ENCODE data around the gene LRRC57.

LRRC57 gene

GRCh38 chr15:42511007-42511391 lies 37.6 kb downstream of the LRRC57 start:
- peaks cover 12% of the 10 kb centered on the region; the same call in 1 of the 2 replicates for H3K36me3 ChIP-seq (ENCODE audit: low read length)
- H3K79me2 ChIP-seq (ENCODE audit: insufficient read depth, low read length): peaks cover 14% of the 10 kb centered on the region; the same call in 1 of the 2 replicates
- no peak overlapping the region for H3K4me2 ChIP-seq (ENCODE audit: low read depth, low read length, poor library complexity, severe bottlenecking)
- TF ChIP-seq, protein P1, sequence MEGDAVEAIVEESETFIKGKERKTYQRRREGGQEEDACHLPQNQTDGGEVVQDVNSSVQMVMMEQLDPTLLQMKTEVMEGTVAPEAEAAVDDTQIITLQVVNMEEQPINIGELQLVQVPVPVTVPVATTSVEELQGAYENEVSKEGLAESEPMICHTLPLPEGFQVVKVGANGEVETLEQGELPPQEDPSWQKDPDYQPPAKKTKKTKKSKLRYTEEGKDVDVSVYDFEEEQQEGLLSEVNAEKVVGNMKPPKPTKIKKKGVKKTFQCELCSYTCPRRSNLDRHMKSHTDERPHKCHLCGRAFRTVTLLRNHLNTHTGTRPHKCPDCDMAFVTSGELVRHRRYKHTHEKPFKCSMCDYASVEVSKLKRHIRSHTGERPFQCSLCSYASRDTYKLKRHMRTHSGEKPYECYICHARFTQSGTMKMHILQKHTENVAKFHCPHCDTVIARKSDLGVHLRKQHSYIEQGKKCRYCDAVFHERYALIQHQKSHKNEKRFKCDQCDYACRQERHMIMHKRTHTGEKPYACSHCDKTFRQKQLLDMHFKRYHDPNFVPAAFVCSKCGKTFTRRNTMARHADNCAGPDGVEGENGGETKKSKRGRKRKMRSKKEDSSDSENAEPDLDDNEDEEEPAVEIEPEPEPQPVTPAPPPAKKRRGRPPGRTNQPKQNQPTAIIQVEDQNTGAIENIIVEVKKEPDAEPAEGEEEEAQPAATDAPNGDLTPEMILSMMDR (IDR thresholded peaks at IDR 0.05; ENCODE audit: insufficient read depth, low read length, poor library complexity, severe bottlenecking): no peak
- no peak for TF ChIP-seq EZH2phosphoT487 (conservative IDR thresholded peaks at IDR 0.05; ENCODE audit: low read length)
- no peak overlapping the region for H3K9ac ChIP-seq (ENCODE audit: low read length)
- H3K9me2 ChIP-seq (replicated peaks; ENCODE audit: insufficient read depth, low read length): no peaks in the 10 kb centered on the region
- 0 out of 2 replicates have a peak, but pooled peaks cover 3% of the 10 kb centered on the region for H3F3A ChIP-seq (ENCODE audit: insufficient read depth)
- no peak overlapping the region for H2AFZ ChIP-seq (ENCODE audit: low read depth, low read length, severe bottlenecking)
- no peaks in the 10 kb centered on the region for H3K27me3 ChIP-seq (ENCODE audit: low read length)
- no peak overlapping the region for H3K27ac ChIP-seq (ENCODE audit: low read depth, low read length)
- no peaks in the 10 kb centered on the region for H3K9me3 ChIP-seq (ENCODE audit: insufficient read depth, low read length)
- 0 out of 2 replicates have a peak, but pooled peaks cover 4% of the 10 kb centered on the region for H4K20me1 ChIP-seq (ENCODE audit: low read depth, low read length)
- H3K4me3 ChIP-seq (ENCODE audit: insufficient read depth, low read length, poor library complexity, severe bottlenecking): no peak overlapping the region

GRCh38 chr15:42510258-42511006 lies 38.2 kb downstream of the LRRC57 start:
- H3K27me3 ChIP-seq (ENCODE audit: low read length): no peaks in the 10 kb centered on the region
- TF ChIP-seq EZH2phosphoT487 (conservative IDR thresholded peaks at IDR 0.05; ENCODE audit: low read length): no peak
- TF ChIP-seq, protein P1 (IDR thresholded peaks at IDR 0.05; ENCODE audit: insufficient read depth, low read length, poor library complexity, severe bottlenecking): no peak
- H3K9me2 ChIP-seq (replicated peaks; ENCODE audit: insufficient read depth, low read length): no peaks in the 10 kb centered on the region
- H4K20me1 ChIP-seq (ENCODE audit: low read depth, low read length): 0 out of 2 replicates have a peak, but pooled peaks cover 4% of the 10 kb centered on the region
- no peak overlapping the region for H3K4me2 ChIP-seq (ENCODE audit: low read depth, low read length, poor library complexity, severe bottlenecking)
- H3K9ac ChIP-seq (ENCODE audit: low read length): no peak overlapping the region
- H3K4me3 ChIP-seq (ENCODE audit: insufficient read depth, low read length, poor library complexity, severe bottlenecking): no peak overlapping the region
- H3K79me2 ChIP-seq (ENCODE audit: insufficient read depth, low read length): peaks cover 15% of the 10 kb centered on the region; the same call in 1 of the 2 replicates
- peaks cover 7% of the 10 kb centered on the region; the same call in 1 of the 2 replicates for H3K36me3 ChIP-seq (ENCODE audit: low read length)
- H3F3A ChIP-seq (ENCODE audit: insufficient read depth): 0 out of 2 replicates have a peak, but pooled peaks cover 3% of the 10 kb centered on the region
- no peak overlapping the region for H3K27ac ChIP-seq (ENCODE audit: low read depth, low read length)
- H2AFZ ChIP-seq (ENCODE audit: low read depth, low read length, severe bottlenecking): no peak overlapping the region
- no peaks in the 10 kb centered on the region for H3K9me3 ChIP-seq (ENCODE audit: insufficient read depth, low read length)

DNA sequence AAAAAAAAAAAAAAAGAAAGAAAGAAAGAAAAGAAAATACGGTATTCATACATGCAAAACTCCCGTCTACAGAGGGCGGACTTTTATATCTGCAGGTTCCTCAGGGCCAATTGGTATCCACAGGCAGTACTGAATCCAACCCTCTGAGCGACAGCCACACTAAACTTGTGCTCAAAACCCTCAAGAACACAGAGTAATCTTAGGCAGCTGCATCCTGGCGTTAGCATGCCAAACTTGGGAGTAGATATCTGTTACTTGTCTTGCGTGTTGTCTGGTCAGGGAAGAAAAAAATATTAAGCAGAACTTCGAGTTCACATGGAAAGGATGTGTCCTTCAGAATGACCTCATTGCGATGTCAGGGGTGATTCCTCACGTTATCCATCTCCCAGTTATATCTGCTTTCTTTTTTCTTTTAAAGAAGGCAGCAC lies 40.3 kb downstream of the LRRC57 start:
- Histone ChIP-seq H3K36me3 (ENCODE audit: low read length) (peaks cover 4% of the 10 kb centered on the region; the same call in 1 of the 2 replicates), H3K4me2 (ENCODE audit: low read depth, low read length, poor library complexity, severe bottlenecking) (no peak overlapping the region), H3K9me2 (replicated peaks; ENCODE audit: insufficient read depth, low read length) (no peaks in the 10 kb centered on the region), H3F3A (ENCODE audit: insufficient read depth) (peaks cover 9% of the 10 kb centered on the region), H3K27me3 (ENCODE audit: low read length) (no peaks in the 10 kb centered on the region), H3K4me3 (ENCODE audit: insufficient read depth, low read length, poor library complexity, severe bottlenecking) (no peak overlapping the region), H2AFZ (ENCODE audit: low read depth, low read length, severe bottlenecking) (no peak overlapping the region), H3K9ac (ENCODE audit: low read length) (no peak overlapping the region), H3K27ac (ENCODE audit: low read depth, low read length) (no peak overlapping the region), H3K9me3 (ENCODE audit: insufficient read depth, low read length) (no peaks in the 10 kb centered on the region), H3K79me2 (ENCODE audit: insufficient read depth, low read length) (peaks cover 32% of the 10 kb centered on the region), H4K20me1 (ENCODE audit: low read depth, low read length) (0 out of 2 replicates have a peak, but pooled peaks cover 4% of the 10 kb centered on the region)
- no peak for TF ChIP-seq EZH2phosphoT487 (conservative IDR thresholded peaks at IDR 0.05; ENCODE audit: low read length)
- TF ChIP-seq, protein P1 (IDR thresholded peaks at IDR 0.05; ENCODE audit: insufficient read depth, low read length, poor library complexity, severe bottlenecking): no peak

Data from SU-DHL-6 (cell line).